IPS-NIHi11 (cell line): ENCODE measurements around the gene GLDN.
"Not testable (repeated sequence)": the region's sequence is repeated elsewhere in the genome, so short reads cannot be mapped to it uniquely, and the experiment has no call there.

Experiments
- DNase-seq: peaks from one replicate; pipeline ENCODE4 v3.0.0; 2012; ENCODE audit warnings: mixed read lengths, low spot score

The GLDN gene

DNA sequence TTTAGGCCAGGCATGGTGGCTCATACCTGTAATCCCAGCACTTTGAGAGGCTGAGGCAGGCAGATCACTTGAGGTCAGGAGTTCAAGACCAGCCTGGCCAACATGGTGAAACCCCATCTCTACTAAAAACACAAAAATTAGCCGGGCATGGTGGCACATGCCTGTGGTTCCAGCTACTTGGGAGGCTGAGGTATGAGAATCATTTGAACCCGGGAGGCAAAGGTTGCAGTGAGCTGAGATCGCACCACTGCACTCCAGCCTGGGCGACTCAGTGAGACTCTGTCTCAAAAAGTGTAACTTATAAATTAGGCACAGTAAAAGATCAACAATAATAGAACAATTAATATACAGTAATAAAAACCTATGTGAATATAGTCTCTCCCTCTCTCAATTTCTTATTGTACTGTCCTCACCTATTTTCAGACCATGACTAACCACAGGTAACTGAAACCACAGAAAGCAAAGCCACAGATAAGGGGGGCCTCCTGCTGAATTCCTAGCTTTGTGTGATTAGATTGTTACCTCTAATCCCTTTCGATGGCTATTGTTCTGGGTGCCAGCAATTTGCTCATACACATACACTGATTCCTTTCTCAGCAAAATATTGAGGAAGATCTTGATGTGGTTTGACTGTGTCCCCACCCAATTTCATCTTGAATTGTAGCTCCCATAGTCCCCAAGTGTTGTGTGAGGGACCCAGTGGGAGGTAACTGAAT, 104.7 kb downstream of the GLDN start:
- not testable (repeated sequence) for DNase-seq

DNA sequence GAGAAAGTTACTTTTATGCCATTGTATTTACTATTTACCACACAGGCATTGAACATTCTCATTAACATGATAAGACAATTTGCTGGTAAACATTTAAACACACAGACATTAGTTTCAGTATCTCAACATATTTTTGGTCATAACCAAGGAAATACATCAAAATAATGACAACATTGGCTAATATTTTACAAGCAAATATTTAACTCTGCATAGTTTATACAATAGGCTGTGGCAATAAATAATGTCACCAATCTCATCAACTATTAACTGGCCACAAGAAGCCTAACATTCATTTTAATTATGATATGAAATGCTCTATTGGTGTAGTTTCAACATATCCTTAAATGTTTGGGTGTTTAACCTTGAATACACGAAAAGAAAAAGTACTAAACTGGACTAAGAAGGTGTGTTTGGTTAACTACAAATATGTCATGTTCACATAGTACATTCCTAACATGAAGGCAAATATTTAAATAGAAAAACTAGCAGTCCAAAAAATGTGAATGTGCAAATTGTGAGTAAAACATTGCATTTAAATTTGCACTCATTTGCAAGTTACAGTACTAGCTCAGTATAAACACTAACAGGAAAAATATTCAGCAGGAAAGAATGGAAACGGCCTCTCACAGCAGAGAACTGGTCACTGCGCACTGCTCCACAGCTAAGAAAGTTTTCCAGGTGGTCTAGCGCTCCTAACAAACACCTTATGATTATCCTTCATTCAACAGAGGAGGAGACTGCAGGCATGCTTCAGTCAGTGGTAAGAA, 106.6 kb downstream of the GLDN start:
- no peak for DNase-seq

DNA sequence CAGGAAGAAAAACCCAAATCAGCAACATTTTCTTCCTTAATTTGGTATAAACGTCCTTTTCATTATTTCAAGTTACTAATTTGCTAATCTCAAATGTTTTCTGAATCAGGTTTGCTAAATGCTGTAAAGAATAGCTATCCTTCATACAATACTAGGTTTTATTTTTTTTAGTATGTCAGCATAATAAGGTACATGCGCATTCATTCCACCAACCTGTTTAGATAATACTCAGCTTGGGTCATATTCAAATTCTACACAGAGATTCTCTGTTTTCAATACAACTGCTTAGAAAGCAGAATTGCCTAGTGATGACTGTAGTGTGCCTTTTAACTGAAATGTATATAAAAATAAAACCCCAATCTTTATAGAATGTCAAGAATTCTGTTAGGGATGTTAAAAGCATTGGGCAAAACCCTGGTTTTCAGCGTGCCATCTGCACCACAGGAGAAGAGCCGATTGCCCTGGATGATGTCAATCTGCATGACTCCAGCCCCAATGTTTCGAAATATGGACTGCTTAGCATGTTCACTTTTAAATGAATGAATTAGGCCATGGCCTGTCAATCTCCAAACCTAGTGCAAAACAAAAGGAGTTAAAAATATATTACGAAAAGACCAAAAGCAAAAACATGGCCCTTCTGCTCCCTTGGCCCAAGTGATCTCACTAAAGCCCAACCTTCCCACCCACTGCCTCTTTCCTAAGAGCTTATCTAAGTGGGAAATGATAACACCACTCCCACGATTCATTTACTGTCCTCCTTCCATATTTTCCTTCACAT, 107.4 kb downstream of the GLDN start:
- no peak for DNase-seq

- no peak for DNase-seq
Measured at GRCh38 chr15:51450001-51450400, 108.5 kb downstream of the GLDN start.
